Epithelial cell of esophagus (primary cell): ENCODE results near the gene FLT3.
"Not testable (repeated sequence)": the region's sequence is repeated elsewhere in the genome, so short reads cannot be mapped to it uniquely, and the experiment has no call there.

Experiments
- DNase-seq: peaks from one replicate; pipeline ENCODE4 v3.0.0; 2010; ENCODE audit warnings: low read depth
- H3K4me3 ChIP-seq: 2 replicates; pipeline ENCODE4 v1.5.1; 2011; ENCODE audit warnings: mild to moderate bottlenecking, low read length, control low read depth
- CTCF ChIP-seq: IDR thresholded peaks from 2 replicates; pipeline ENCODE4 v1.5.1; 2011; ENCODE audit warnings: low read depth, mild to moderate bottlenecking, low read length, control low read depth, inconsistent platforms; ENCODE audit not compliant: insufficient read depth; ENCODE audit errors: missing control alignments

The FLT3 gene

GRCh38 chr13:28120317-28120716 lies 19.9 kb upstream of the FLT3 start:
- DNase-seq: no peak
- no peak for TF ChIP-seq CTCF
- H3K4me3 ChIP-seq: no peak overlapping the region

DNA sequence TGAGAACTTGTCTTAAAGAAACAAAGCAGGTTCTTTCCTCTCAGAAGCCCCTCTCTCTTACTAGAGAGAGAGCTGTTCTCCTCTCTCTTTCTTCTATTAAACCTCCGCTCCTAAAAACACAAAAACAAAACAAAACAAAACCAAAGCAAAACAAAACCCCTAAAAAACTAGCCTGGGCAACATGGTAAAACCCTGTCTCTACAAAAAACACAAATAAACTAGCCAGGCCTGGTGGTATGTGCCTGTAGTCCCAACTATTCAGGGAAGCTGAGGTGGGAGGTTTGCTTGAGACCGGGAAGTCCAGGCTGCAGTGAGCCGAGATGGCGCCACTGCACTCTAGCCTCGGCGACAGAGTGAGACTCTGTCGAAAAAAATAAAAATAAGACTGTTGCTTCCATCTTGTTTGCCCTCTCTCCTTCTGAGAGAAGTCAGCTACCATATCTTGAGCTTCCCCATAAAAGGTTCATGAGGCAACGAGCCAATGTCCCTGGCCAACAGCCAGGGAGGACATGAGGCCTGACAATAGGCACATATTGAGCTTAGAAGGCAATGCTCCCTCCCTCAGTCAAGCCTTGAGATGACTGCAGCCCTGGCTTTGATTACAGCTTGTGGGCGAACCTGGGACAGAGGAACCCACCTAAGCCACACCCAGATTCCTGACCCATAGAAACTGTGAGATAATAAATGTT lies 17.5 kb upstream of the FLT3 start:
- H3K4me3 ChIP-seq: no peak overlapping the region
- DNase-seq: no peak
- TF ChIP-seq CTCF: no peak

GRCh38 chr13:28116736-28117135 lies 16.4 kb upstream of the FLT3 start:
- H3K4me3 ChIP-seq: no peak overlapping the region
- no peak for DNase-seq
- no peak for TF ChIP-seq CTCF

DNA sequence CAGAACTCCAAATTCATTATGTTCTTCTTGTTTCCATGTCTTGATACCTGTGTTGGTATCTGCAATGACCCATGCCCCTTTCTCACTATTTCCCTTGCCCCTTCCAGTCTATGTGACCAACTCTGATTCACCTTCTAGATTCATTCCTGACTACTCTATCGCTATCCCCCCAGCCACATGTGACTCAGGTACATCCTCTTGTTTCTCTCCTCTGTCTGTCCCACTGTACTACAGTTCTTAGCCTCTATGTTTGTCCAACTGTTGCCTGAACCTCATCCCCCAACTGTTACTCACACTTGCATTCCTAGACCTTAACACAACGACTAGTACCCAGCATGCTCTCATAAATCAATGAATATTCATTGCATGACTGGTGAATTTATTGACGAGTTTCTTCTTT lies 10.0 kb upstream of the FLT3 start:
- no peak for TF ChIP-seq CTCF
- H3K4me3 ChIP-seq: no peak overlapping the region
- DNase-seq: no peak

- no peak overlapping the region for H3K4me3 ChIP-seq
- no peak for DNase-seq
- TF ChIP-seq CTCF: no peak
Observed at GRCh38 chr13:28106976-28107375, 6.6 kb upstream of the FLT3 start.

DNA sequence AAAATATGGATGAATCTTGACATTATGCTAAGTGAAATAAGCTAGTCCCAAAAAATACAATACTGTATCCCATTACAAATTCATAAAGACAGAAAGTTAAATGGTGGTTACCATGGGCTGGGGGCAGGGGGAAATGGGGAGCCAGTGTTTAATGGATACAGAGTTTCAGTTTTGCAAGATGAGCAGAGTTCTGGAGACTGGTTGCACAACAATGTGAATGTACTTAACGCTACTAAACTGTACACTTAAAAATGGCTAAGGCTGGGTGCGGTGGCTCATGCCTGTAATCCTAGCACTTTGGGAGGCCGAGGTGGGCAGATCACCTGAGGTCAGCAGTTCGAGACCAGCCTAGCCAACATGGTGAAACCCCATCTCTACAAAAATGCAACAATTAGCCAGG lies 1.5 kb upstream of the FLT3 start:
- not testable (repeated sequence) for DNase-seq, H3K4me3 ChIP-seq

DNA sequence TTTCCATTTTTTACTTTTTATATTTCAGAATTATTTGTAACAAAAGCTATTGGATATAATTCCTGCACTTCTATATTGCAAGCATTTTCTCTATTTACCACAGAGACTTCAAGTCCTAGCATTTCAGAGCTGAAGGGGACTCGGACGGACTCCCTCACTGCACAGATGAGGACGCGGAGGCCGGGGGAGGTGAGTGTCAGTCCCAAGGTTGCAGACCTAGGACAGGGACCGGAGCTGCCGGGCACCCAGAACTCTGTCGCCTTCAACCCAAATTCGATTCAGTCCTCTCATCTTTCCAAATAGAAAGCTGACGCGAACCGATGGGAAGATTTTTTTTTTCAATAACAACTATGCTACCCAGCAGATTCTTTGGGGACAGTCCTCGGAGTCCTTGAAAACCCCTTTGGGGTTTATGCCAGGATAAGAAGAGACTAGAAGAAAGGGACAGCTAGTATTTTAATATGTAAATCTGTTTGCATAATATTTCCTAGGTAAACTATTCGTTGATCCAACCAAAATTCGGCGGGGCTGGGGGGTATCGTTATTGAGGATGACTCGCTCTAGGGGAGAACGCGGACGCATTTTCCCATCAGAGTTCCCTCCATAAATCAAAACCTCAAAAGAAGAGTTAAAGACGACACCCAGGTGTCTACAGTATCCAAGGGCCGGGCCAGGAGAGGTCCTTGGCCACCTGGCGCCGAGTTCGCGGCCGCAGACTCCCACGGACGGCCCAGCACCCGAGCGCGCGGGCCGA lies 803 bp downstream of the FLT3 start:
- no peak for DNase-seq
- H3K4me3 ChIP-seq: no peak overlapping the region
- no peak for TF ChIP-seq CTCF
